GM12878 (cell line): ENCODE data around the gene CTDSP1. TPM values are rescaled to one million over a fixed set of nuclear protein-coding genes. Genes with fewer than 3 reads are reported as not detected.
A peak's percentile ranks its signal among the peaks of the same experiment; 100 is the strongest.

Source experiments
- BCL3 ChIP-seq: IDR thresholded peaks from 2 replicates; pipeline ENCODE4 v1.6.1; 2011; ENCODE audit warnings: borderline replicate concordance, low read depth, mild to moderate bottlenecking, moderate library complexity, low read length; ENCODE audit not compliant: insufficient read depth, poor library complexity, severe bottlenecking
- CBFB ChIP-seq: IDR thresholded peaks from 2 replicates; pipeline ENCODE4 v1.6.1; 2016; ENCODE audit warnings: antibody characterized with exemption, low read depth
- CBX5 ChIP-seq: sonication (generic); IDR thresholded peaks from 2 replicates; pipeline ENCODE4 v1.6.1; 2016; ENCODE audit warnings: low read depth, moderate library complexity, mild to moderate bottlenecking, inconsistent platforms
- CEBPZ ChIP-seq: fragments of 150-350 bp; IDR thresholded peaks from 2 replicates; pipeline ENCODE4 v1.6.1; 2016; ENCODE audit warnings: low read depth, low read length
- CREB1 ChIP-seq: IDR thresholded peaks from 2 replicates; pipeline ENCODE4 v1.6.1; 2012; ENCODE audit warnings: low read depth, mild to moderate bottlenecking, inconsistent platforms
- DPF2 ChIP-seq: fragments of 450-650 bp; IDR thresholded peaks from 2 replicates; pipeline ENCODE4 v1.6.1; 2017; ENCODE audit warnings: mild to moderate bottlenecking
- ETV6 ChIP-seq, 2 experiments: fragments of 450-650 bp in 1 of 2; IDR thresholded peaks in 1 of 2; conservative IDR thresholded peaks in 1 of 2; 2 replicates each; pipeline ENCODE4 v1.6.1; 2014; ENCODE audit warnings: antibody characterized with exemption in 1 of 2, borderline replicate concordance in 1 of 2, low read depth in 1 of 2, mild to moderate bottlenecking in 1 of 2, moderate library complexity in 1 of 2
- HDAC2 ChIP-seq: fragments of 200-600 bp; sonication (generic); IDR thresholded peaks from 2 replicates; pipeline ENCODE4 v1.6.1; 2017
- JUND ChIP-seq: IDR thresholded peaks from 2 replicates; pipeline ENCODE4 v1.6.1; 2012; ENCODE audit warnings: low read depth, mild to moderate bottlenecking, low read length, improper control_type of control experiment, moderate library complexity
- KDM1A ChIP-seq: fragments of 200-600 bp; sonication (generic); IDR thresholded peaks from 2 replicates; pipeline ENCODE4 v1.6.1; 2016; ENCODE audit warnings: borderline replicate concordance
- PAX8 ChIP-seq: fragments of 450-650 bp; IDR thresholded peaks from 2 replicates; pipeline ENCODE4 v1.6.1; 2017; ENCODE audit warnings: mild to moderate bottlenecking, moderate library complexity
- REST ChIP-seq: IDR thresholded peaks from 2 replicates; pipeline ENCODE4 v1.6.1; 2012; ENCODE audit warnings: mild to moderate bottlenecking, low read depth, low read length
- SIN3A ChIP-seq: IDR thresholded peaks from 2 replicates; pipeline ENCODE4 v1.6.1; 2012; ENCODE audit warnings: low read depth, low read length, improper control_type of control experiment
- SMC3 ChIP-seq: IDR thresholded peaks from 2 replicates; pipeline ENCODE4 v1.6.1; 2011; ENCODE audit warnings: low read length, improper control_type of control experiment, borderline replicate concordance
- SPI1 ChIP-seq: IDR thresholded peaks from 2 replicates; pipeline ENCODE4 v1.6.1; 2011; ENCODE audit warnings: low read depth, mild to moderate bottlenecking, low read length, moderate library complexity, borderline replicate concordance; ENCODE audit not compliant: insufficient read depth
- TCF7 ChIP-seq: IDR thresholded peaks from 2 replicates; pipeline ENCODE4 v1.6.1; 2014; ENCODE audit warnings: antibody characterized with exemption, borderline replicate concordance
- USF1 ChIP-seq: IDR thresholded peaks from 2 replicates; pipeline ENCODE4 v1.6.1; 2011; ENCODE audit warnings: borderline replicate concordance, low read depth, mild to moderate bottlenecking, moderate library complexity, mixed read lengths, low read length; ENCODE audit not compliant: insufficient read depth; ENCODE audit errors: extremely low read length
- WRNIP1 ChIP-seq: IDR thresholded peaks from 2 replicates; pipeline ENCODE4 v1.6.1; 2011; ENCODE audit warnings: low read depth, low read length, improper control_type of control experiment, borderline replicate concordance
- YBX1 ChIP-seq: fragments of 450-650 bp; IDR thresholded peaks from 2 replicates; pipeline ENCODE4 v1.6.1; 2016; ENCODE audit warnings: antibody characterized with exemption
- ZNF207 ChIP-seq: fragments of 450-650 bp; IDR thresholded peaks from 2 replicates; pipeline ENCODE4 v1.6.1; 2014; ENCODE audit warnings: antibody characterized with exemption, mild to moderate bottlenecking, borderline replicate concordance
- ZNF622 ChIP-seq: fragments of 450-650 bp; IDR thresholded peaks from 2 replicates; pipeline ENCODE4 v1.6.1; 2017; ENCODE audit warnings: mild to moderate bottlenecking, inconsistent platforms
- polyA plus RNA-seq, 11 experiments: library from polyadenylated mRNA; depleted of rRNA in 4 of 11; unstranded in 6 of 11; stranded (reverse) in 5 of 11; fragments of >200 nt; fragmentation: Nextera tagmentation in 4 of 11; fragmentation: Illumina TruSeq in 1 of 11; extraction: Ambion mirVana in 4 of 11; extraction: Trizol in 1 of 11; gene quantifications; 1 replicate in 1 of 11; 2 replicates in 10 of 11; pipeline versions ENCODE4 v1.2.1 to v1.2.3, GENCODE V29; 2011 to 2016; ENCODE audit warnings: inconsistent platforms in 2 of 11, missing spikeins in 2 of 11, low read depth in 1 of 11
- total RNA-seq, 4 experiments: library from RNA; depleted of rRNA in 3 of 4; stranded (reverse); fragments of >200 nt in 3 of 4; fragmentation: Illumina TruSeq in 1 of 4; extraction: Trizol in 1 of 4; gene quantifications; 2 replicates each; pipeline versions ENCODE4 v1.2.1 to v1.2.3, GENCODE V29; 2013 to 2021

Gene CTDSP1
- total and polyA plus RNA-seq, 10 of the 15 experiments (the other 5 are each of a cell fraction or from before 2014, with no cell fraction given), result 3.0 to 75.9 (median 34.4) TPM

GRCh38 chr2:218395826-218396687 is 3.6 kb upstream of the CTDSP1 start (continued):
- no peak for TF ChIP-seq BCL3
- no peak for TF ChIP-seq SPI1
- no peak for TF ChIP-seq WRNIP1
- TF ChIP-seq CREB1, result peak; percentile 78
- TF ChIP-seq ZNF207, result peak; percentile 87
- TF ChIP-seq KDM1A, result no peak
- no peak for TF ChIP-seq CEBPZ
- peak; percentile 67 for TF ChIP-seq SMC3
- TF ChIP-seq CBX5, result peak; percentile 88; the same call in 1 of the 2 replicates
- peak; percentile 55 for TF ChIP-seq DPF2
- TF ChIP-seq TCF7, result peak; percentile 6; the same call in 1 of the 2 replicates
- TF ChIP-seq USF1, result no peak
- TF ChIP-seq YBX1, result no peak
- TF ChIP-seq SIN3A, result no peak
- no peak for TF ChIP-seq PAX8
- 0 out of 2 replicates have a peak, but pooled peaks have one; percentile 59 for TF ChIP-seq CBFB
- peak in 1 of 2 experiments; percentile 70; a peak in 2 of 4 replicates for TF ChIP-seq ETV6 (conservative IDR thresholded peaks at IDR 0.05 in 1 of 2, IDR thresholded peaks at IDR 0.05 in 1 of 2; ENCODE audit: borderline replicate concordance in 1 of 2, low read depth in 1 of 2)
- no peak for TF ChIP-seq REST
- TF ChIP-seq HDAC2, result no peak
- 0 out of 2 replicates have a peak, but pooled peaks have one; percentile 12 for TF ChIP-seq JUND
- TF ChIP-seq ZNF622, result no peak
